ENCODE measurements around the gene MIF4GD. TPM values are rescaled to one million over a fixed set of nuclear protein-coding genes. Genes with fewer than 3 reads are reported as not detected.
"Not testable (repeated sequence)": the region's sequence is repeated elsewhere in the genome, so short reads cannot be mapped to it uniquely, and the experiment has no call there.

The MIF4GD gene
- total RNA-seq, 1 donor from 2014 or later, result 32.4 TPM

GRCh38 chr17:75262112-75262606, 8.9 kb downstream of the MIF4GD start:
- Histone ChIP-seq H3K27me3 (no peaks in the 10 kb centered on the region), H3K4me3 (peak overlapping the region; percentile 88 to 97), H3K36me3 (peaks cover 21 to 34% of the 10 kb centered on the region in 2 donors), H3K4me1 (peaks cover 3 to 26% of the 10 kb centered on the region in 2 donors), H3K27ac (peak overlapping the region; percentile 86 to 93), H3K9me3 (no peaks in the 10 kb centered on the region)
- TF ChIP-seq, protein P1, sequence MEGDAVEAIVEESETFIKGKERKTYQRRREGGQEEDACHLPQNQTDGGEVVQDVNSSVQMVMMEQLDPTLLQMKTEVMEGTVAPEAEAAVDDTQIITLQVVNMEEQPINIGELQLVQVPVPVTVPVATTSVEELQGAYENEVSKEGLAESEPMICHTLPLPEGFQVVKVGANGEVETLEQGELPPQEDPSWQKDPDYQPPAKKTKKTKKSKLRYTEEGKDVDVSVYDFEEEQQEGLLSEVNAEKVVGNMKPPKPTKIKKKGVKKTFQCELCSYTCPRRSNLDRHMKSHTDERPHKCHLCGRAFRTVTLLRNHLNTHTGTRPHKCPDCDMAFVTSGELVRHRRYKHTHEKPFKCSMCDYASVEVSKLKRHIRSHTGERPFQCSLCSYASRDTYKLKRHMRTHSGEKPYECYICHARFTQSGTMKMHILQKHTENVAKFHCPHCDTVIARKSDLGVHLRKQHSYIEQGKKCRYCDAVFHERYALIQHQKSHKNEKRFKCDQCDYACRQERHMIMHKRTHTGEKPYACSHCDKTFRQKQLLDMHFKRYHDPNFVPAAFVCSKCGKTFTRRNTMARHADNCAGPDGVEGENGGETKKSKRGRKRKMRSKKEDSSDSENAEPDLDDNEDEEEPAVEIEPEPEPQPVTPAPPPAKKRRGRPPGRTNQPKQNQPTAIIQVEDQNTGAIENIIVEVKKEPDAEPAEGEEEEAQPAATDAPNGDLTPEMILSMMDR (IDR thresholded peaks at IDR 0.05), result no peak
- intact Hi-C loops (cut with DNase I), result loop anchor here (5.0 kb wide), 1 partner anchor 55 kb away; the partner anchor contains the start of gene NUP85
- no peak for DNase-seq (ENCODE audit: low spot score in 2 of 2)

- Histone ChIP-seq H3K4me1 (peaks cover 3 to 26% of the 10 kb centered on the region in 2 donors), H3K4me3 (peak within 1 kb of the TSS; percentile 88 to 97), H3K36me3 (peaks cover 18 to 31% of the 10 kb centered on the region in 2 donors), H3K27ac (peak within 1 kb of the TSS; percentile 86 to 93), H3K27me3 (no peaks in the 10 kb centered on the region), H3K9me3 (no peaks in the 10 kb centered on the region)
- TF ChIP-seq, protein P1 (IDR thresholded peaks at IDR 0.05), result peak in 1 of 3 experiments; percentile 3
- peak; percentile 76 to 98 for DNase-seq (ENCODE audit: low spot score in 2 of 2)
- intact Hi-C loops (cut with DNase I), result loop anchor here (5.0 kb wide), 1 partner anchor 54 kb away; the partner anchor contains the start of gene NUP85
Observed at GRCh38 chr17:75261336-75262111, 9.5 kb downstream of the MIF4GD start, which contains the start of the genes GGA3 and MRPS7. GGA3 (minus strand) TSS chr17:75261606; CDS start chr17:75261587, 19 bp downstream. MRPS7 (plus strand) TSS chr17:75261879; CDS start chr17:75261901, 22 bp downstream.

- no peak for DNase-seq (ENCODE audit: low spot score in 2 of 2)
- intact Hi-C loops (cut with DNase I), result loop anchor here (5.0 kb wide), 1 partner anchor 53 kb away; the partner anchor contains the start of gene NUP85
- TF ChIP-seq, protein P1 (IDR thresholded peaks at IDR 0.05), result peak in 1 of 3 experiments; percentile 11
- Histone ChIP-seq H3K27ac (peak overlapping the region; percentile 86 to 93), H3K4me3 (peak overlapping the region; percentile 88 to 97), H3K27me3 (no peaks in the 10 kb centered on the region), H3K36me3 (peaks cover 11 to 24% of the 10 kb centered on the region in 2 donors), H3K4me1 (peaks cover 3 to 26% of the 10 kb centered on the region in 2 donors), H3K9me3 (no peaks in the 10 kb centered on the region)
Observed at GRCh38 chr17:75260641-75261335, 10.2 kb downstream of the MIF4GD start.

- H3K27me3 ChIP-seq; H3K9me3 ChIP-seq; intact Hi-C loops (cut with DNase I); H3K36me3 ChIP-seq; H3K27ac ChIP-seq; H3K4me3 ChIP-seq; DNase-seq (ENCODE audit: low spot score in 2 of 2): not testable (repeated sequence)
- H3K4me1 ChIP-seq, result peaks cover 3 to 14% of the 10 kb centered on the region in 2 donors
Observed at GRCh38 chr17:75257228-75257627, 13.8 kb downstream of the MIF4GD start.

DNA sequence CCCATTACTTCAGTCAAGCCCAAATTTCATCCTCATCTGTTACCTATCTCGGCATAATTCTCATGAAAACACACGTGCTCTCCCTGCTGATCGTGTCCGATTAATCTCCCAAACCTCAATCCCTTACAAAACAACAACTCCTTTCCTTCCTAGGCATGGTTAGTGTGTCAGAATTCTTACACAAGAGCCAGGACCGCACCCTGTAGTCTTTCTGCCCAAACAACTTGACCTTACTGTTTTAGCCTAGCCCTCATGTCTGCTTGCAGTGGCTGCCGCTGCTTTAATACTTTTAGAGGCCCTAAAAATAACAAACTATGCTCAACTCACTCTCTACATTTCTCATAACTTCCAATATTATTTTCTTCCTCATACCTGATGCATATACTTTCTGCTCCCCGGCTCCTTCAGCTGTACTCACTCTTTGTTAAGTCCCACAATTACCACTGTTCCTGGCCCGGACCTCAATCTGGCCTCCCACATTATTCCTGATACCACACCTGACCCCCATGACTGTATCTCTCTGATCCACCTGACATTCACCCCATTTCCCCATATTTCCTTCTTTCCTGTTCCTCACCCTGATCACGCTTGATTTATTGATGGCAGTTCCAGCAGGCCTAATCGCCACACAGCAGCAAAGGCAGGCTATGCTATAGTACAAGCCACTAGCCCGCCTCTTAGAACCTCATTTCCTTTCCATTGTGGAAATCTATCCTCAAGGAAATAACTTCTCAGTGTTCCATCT, 14.9 kb downstream of the MIF4GD start:
- H3K27ac ChIP-seq; H3K4me3 ChIP-seq; intact Hi-C loops (cut with DNase I); H3K9me3 ChIP-seq; DNase-seq (ENCODE audit: low spot score in 2 of 2); H3K36me3 ChIP-seq; H3K27me3 ChIP-seq: not testable (repeated sequence)
- peaks cover 3 to 13% of the 10 kb centered on the region in 2 donors for H3K4me1 ChIP-seq
